ENCODE measurements around the gene ZFYVE27.

The ZFYVE27 gene

GRCh38 chr10:97765201-97765600 lies 28.3 kb downstream of the ZFYVE27 start:
- no peak for TF ChIP-seq CTCF (IDR thresholded peaks at IDR 0.05; ENCODE audit: insufficient read depth, low read depth, low read length, missing control alignments)
- H3K4me3 ChIP-seq (ENCODE audit: low read length) = no peak overlapping the region
- DNase-seq (ENCODE audit: low read depth) = no peak

GRCh38 chr10:97766106-97766810 lies 29.3 kb downstream of the ZFYVE27 start:
- DNase-seq (ENCODE audit: low read depth) = no peak

GRCh38 chr10:97766996-97767924 lies 30.3 kb downstream of the ZFYVE27 start:
- TF ChIP-seq CTCF (IDR thresholded peaks at IDR 0.05; ENCODE audit: insufficient read depth, low read depth, low read length, missing control alignments) = no peak
- no peak for DNase-seq (ENCODE audit: low read depth)
- no peak overlapping the region for H3K4me3 ChIP-seq (ENCODE audit: low read length)

More at GRCh38 chr10:97766106-97766810, 29.3 kb downstream of the ZFYVE27 start:
- TF ChIP-seq CTCF (IDR thresholded peaks at IDR 0.05; ENCODE audit: insufficient read depth, low read depth, low read length, missing control alignments) = no peak
- no peak overlapping the region for H3K4me3 ChIP-seq (ENCODE audit: low read length)

GRCh38 chr10:97768322-97769315 lies 31.7 kb downstream of the ZFYVE27 start:
- TF ChIP-seq CTCF (IDR thresholded peaks at IDR 0.05; ENCODE audit: insufficient read depth, low read depth, low read length, missing control alignments) = no peak
- DNase-seq (ENCODE audit: low read depth) = no peak
- H3K4me3 ChIP-seq (ENCODE audit: low read length) = no peak overlapping the region

- DNase-seq (ENCODE audit: low read depth) = no peak
- TF ChIP-seq CTCF (IDR thresholded peaks at IDR 0.05; ENCODE audit: insufficient read depth, low read depth, low read length, missing control alignments) = no peak
- no peak overlapping the region for H3K4me3 ChIP-seq (ENCODE audit: low read length)
Measured at GRCh38 chr10:97770255-97770654, 33.3 kb downstream of the ZFYVE27 start.
